Stomach (tissue), 4 donors: Measurements from ENCODE around the gene FBXO48.

ENCODE experiments used
- EP300 ChIP-seq: sonication (generic); formaldehyde crosslinking; IDR thresholded peaks from one replicate; pipeline ENCODE4 v1.6.1; 2017; ENCODE audit warnings: antibody characterized with exemption
- POLR2A ChIP-seq, 4 donors: fragments of 450-650 bp; IDR thresholded peaks; one replicate each; pipeline ENCODE4 v1.6.1; 2016; ENCODE audit warnings: antibody characterized with exemption in 4 of 4, control low read depth in 2 of 4, mild to moderate bottlenecking in 1 of 4, moderate library complexity in 1 of 4
- TF ChIP-seq, protein P1 (sequence below), 7 experiments: fragments of 450-650 bp in 4 of 7; fragments of 200-600 bp in 3 of 7; sonication (generic) in 3 of 7; IDR thresholded peaks; one replicate each; pipeline ENCODE4 v1.5.1; 2016 to 2019; ENCODE audit warnings: antibody characterized with exemption in 7 of 7, control low read depth in 2 of 7, mild to moderate bottlenecking in 1 of 7

DNA sequence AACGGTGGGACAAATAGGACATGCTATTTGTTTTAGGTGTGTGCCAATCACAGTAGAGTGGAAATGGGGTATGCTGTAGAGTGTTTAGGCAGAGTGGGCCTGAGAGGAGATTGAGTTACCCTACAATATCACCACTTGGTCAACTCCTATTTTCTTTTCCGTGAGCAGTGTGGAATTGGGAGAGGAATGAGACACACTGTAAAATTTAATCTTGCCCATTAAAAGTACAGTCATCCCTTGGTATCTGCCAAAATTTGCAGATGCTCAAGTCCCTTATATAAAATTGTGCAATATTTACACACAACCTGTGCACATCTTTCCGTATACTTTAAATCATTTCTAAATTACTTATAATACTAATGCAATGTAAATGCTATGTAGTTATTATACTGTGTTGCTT, 12.4 kb downstream of the FBXO48 start:
- TF ChIP-seq, protein P1, sequence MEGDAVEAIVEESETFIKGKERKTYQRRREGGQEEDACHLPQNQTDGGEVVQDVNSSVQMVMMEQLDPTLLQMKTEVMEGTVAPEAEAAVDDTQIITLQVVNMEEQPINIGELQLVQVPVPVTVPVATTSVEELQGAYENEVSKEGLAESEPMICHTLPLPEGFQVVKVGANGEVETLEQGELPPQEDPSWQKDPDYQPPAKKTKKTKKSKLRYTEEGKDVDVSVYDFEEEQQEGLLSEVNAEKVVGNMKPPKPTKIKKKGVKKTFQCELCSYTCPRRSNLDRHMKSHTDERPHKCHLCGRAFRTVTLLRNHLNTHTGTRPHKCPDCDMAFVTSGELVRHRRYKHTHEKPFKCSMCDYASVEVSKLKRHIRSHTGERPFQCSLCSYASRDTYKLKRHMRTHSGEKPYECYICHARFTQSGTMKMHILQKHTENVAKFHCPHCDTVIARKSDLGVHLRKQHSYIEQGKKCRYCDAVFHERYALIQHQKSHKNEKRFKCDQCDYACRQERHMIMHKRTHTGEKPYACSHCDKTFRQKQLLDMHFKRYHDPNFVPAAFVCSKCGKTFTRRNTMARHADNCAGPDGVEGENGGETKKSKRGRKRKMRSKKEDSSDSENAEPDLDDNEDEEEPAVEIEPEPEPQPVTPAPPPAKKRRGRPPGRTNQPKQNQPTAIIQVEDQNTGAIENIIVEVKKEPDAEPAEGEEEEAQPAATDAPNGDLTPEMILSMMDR (IDR thresholded peaks at IDR 0.05) = no peak
- TF ChIP-seq EP300 = no peak
- no peak for TF ChIP-seq POLR2A (IDR thresholded peaks at IDR 0.05)
